ENCODE measurements around the gene CCDC30.

- TF ChIP-seq CTCF (IDR thresholded peaks at IDR 0.05), result no peak
- no peak for TF ChIP-seq EZH2 (IDR thresholded peaks at IDR 0.05)
Observed at GRCh38 chr1:42439940-42440339, 23.1 kb upstream of the CCDC30 start.

All from neural progenitor cell (in vitro differentiated cells).